ENCODE results near the gene PTF1A. TPM values are rescaled to one million over a fixed set of nuclear protein-coding genes. Genes with fewer than 3 reads are reported as not detected.

PTF1A gene
- total RNA-seq, 2 experiments from 2014 or later, result not detected

DNA sequence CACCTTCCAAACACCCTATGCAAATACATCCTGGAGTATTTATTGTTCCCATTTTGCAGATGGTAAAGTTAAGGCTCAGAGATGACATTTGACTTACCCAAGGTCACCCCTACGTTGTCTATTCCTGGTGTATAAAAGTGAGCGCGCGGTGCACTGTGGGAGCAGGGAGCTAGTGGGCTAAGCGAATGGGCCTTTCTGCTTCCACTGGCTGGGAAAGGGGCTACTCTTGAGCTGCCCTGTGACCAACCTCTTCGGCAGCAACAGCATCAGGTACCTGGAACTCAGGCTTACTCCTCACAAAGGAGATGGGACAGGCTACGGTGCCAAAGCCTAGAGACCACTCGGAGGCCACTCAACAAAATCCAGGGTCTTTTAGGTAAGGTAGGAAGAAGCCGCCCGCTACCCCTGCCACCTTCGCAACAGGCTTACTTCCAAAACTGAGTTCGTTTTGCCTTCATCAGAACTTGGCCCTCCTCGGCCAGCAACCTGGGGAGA is 2.4 kb downstream of the PTF1A start:
- Mint-ChIP-seq H3K27ac (no peak overlapping the region), H3K4me1 (peaks cover 4% of the 10 kb centered on the region), H3K9me3 (no peaks in the 10 kb centered on the region), H3K36me3 (peaks cover 3% of the 10 kb centered on the region), H3K27me3 (peaks cover 75% of the 10 kb centered on the region), H3K4me3 (no peak overlapping the region)
- no peak for DNase-seq
- ATAC-seq (ENCODE audit: low read depth), result no peak
- POLR2A ChIA-PET, result no interaction called here

DNA sequence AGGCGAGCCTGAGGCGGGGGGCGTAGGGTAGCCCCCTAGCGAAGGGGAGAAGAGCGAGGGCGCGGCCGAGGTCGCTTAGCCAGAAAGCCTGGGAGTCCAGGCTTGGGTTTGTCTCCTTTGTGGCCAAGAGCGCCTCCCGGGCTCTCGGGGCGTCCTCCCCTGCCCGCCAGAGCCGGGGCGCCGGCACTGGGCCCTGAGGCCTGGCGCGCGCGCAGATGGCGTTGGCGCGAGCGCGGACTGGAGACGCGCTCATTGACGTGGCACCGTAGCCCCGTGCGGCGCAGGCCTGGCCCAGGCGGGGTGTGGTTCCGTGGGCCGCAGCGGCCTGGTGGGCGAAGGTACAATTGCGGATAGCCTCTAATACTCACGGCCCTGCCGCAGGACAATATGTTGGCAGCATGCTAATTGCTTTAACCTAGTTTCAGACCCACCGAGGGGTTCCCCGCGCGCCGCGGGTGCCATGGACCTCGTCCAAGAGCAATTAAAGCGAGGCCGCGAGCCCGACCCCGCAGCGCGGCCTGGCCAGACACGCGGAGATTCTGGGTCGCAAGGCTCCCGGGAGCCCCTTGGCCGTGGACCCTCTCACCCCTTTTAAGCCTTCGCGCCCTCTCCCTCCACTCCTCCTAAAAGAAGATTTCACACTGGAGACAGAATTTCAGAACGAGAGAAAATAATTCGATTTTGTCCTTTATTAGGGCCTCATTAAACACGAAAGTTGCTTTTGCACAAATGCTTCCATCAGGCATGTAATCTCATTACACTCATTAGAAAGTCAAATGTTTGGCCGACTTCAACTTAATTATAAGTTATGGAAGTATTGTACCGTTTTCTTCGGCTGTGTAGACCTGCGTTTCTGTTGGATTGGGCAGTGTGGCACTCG is 3.1 kb downstream of the PTF1A start:
- Mint-ChIP-seq H3K4me3 (no peak overlapping the region), H3K4me1 (peaks cover 6% of the 10 kb centered on the region), H3K27me3 (peaks cover 75% of the 10 kb centered on the region), H3K9me3 (no peaks in the 10 kb centered on the region), H3K36me3 (peaks cover 3% of the 10 kb centered on the region), H3K27ac (no peak overlapping the region)
- ATAC-seq (ENCODE audit: low read depth), result no peak
- POLR2A ChIA-PET, result no interaction called here
- DNase-seq, result no peak

DNA sequence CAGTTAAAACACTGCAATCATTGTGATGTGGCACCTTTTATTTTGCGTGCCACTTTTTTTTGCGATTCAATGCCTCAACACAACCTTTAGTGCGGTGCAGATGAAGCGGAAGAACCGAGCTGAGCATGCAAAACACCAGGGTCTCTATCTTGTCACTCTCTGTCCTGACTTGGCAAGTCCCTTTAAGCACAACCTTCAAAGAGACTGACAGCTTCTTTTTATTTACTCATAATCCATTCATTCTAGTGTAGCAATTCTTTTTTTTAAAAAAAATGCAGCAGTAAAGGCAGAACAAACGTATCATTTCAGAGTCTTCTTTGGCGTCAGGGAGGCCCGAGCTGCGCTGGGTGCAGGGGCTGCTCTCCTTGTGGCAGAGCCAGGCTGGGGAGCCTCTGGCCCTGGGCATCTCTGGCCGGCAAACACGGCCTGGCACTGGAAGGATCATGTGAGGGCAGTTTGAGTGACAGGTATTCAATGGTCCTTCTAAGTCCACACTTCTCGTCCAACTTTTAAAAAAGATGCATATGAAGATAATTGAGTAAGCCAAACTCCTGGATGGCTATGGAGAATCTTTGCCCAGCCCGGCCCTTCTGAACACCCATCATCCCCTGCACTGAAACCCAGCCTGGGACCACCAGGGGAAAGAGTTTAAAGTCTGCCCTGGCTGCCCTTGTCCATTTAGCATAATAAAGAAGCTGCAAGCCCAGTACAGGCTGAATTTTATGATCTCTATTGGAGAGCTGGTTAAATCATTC is 3.9 kb downstream of the PTF1A start:
- Mint-ChIP-seq H3K9me3 (no peaks in the 10 kb centered on the region), H3K27ac (no peak overlapping the region), H3K36me3 (peaks cover 2% of the 10 kb centered on the region), H3K4me3 (no peak overlapping the region), H3K27me3 (peaks cover 75% of the 10 kb centered on the region), H3K4me1 (peaks cover 6% of the 10 kb centered on the region)
- ATAC-seq (ENCODE audit: low read depth) (no peak), DNase-seq (no peak)
- POLR2A ChIA-PET, result no interaction called here

- POLR2A ChIA-PET, result no interaction called here
- H3K27ac Mint-ChIP-seq, result no peak overlapping the region
- no peaks in the 10 kb centered on the region for H3K9me3 Mint-ChIP-seq
- H3K36me3 Mint-ChIP-seq, result peaks cover 2% of the 10 kb centered on the region
- no peak overlapping the region for H3K4me3 Mint-ChIP-seq
- DNase-seq (no peak), ATAC-seq (ENCODE audit: low read depth) (no peak)
- H3K27me3 Mint-ChIP-seq, result peaks cover 80% of the 10 kb centered on the region
- H3K4me1 Mint-ChIP-seq, result peaks cover 6% of the 10 kb centered on the region
Observed at GRCh38 chr10:23196915-23197314, 4.8 kb downstream of the PTF1A start.

DNA sequence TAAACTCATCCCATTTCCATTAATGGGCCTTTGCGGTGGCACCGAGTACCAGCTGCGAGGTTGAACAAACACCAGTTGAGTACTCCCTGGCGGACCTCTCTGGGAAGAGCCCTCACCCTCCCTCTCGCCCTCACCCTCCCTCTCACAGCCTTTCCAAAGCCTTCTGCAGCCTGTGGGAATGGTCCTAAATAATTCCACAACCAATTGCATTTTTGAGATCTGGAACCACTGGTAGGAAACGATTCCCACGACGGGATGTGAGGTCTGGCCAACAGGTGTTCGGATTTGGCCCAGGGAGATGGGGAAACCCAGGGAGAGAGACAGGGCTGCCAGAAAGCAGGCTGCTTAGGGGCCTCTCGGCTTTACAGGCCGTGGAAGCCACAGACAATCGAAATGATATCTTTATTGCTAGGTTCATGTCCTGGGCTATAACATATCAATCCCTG is 5.3 kb downstream of the PTF1A start:
- peaks cover 84% of the 10 kb centered on the region for H3K27me3 Mint-ChIP-seq
- no peaks in the 10 kb centered on the region for H3K9me3 Mint-ChIP-seq
- no peak overlapping the region for H3K4me3 Mint-ChIP-seq
- no peak overlapping the region for H3K27ac Mint-ChIP-seq
- peaks cover 6% of the 10 kb centered on the region for H3K4me1 Mint-ChIP-seq
- peaks cover 2% of the 10 kb centered on the region for H3K36me3 Mint-ChIP-seq
- DNase-seq (no peak), ATAC-seq (ENCODE audit: low read depth) (no peak)
- POLR2A ChIA-PET, result no interaction called here

DNA sequence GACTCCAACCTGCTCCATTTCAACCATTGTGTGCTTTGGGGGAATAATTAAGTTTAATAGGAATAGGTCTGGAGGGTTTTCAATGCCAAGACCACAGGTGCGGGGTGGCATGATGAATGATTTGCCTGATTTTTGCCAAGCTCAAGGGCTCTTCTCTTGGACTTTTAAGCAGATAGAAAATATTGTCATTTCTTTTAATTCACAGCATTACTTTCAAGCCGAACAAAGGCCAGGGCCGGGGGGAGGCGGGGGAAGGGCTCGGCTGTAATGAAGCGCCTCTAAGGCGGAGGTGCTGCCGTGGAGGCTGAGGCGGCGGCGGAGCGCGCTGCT is 6.5 kb downstream of the PTF1A start:
- POLR2A ChIA-PET, result no interaction called here
- Mint-ChIP-seq H3K27ac (no peak overlapping the region), H3K27me3 (peaks cover 89% of the 10 kb centered on the region)

DNA sequence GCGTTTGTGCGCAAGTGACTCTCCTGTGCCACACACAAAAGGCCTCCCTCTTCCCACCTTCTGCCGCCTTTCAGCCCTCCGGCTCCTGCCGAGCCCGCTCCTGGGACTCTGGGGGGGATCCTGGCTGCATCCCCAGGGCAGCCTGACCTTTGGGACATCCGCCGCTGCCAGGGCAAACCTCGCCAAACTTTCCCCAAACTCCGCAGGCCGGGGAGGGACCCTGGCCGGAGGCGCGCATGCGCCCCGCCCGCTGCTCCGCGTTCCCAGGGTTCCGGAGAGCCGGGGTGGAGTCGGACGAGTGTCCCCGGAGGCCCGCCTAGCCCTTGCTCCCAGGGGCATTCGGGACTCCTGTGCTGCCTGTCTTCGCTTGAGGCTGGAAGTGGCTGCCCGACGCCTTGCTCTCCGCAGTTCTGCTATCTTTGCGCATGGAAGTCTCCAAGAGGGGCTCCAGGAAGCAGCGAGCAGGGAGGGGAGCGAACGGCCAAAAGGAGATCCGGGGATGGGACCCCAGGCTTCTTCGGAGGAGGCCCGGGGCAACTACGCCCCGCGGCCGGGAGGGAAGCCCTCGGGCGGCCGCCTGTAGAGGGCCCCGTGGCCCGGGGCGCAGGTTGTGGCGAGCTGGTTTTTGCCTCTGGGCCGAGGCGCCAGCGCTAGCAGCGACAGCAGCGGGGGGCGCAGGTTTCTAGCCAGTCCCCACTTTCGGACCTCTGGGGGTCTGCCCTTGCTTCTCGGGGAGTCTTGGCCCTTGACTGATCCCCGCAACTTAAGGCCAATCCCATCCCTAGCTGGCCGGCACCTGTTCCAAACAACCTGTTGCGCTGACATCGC is 7.0 kb downstream of the PTF1A start:
- Mint-ChIP-seq H3K4me1 (peaks cover 6% of the 10 kb centered on the region), H3K9me3 (no peaks in the 10 kb centered on the region), H3K36me3 (no peaks in the 10 kb centered on the region), H3K27me3 (peaks cover 89% of the 10 kb centered on the region), H3K27ac (no peak overlapping the region), H3K4me3 (no peak overlapping the region)
- POLR2A ChIA-PET, result no interaction called here
- ATAC-seq (ENCODE audit: low read depth) (no peak), DNase-seq (no peak)

More for the DNA sequence above, 6.5 kb downstream of the PTF1A start:
- DNase-seq (no peak), ATAC-seq (ENCODE audit: low read depth) (no peak)
- Mint-ChIP-seq H3K36me3 (peaks cover 1% of the 10 kb centered on the region), H3K4me1 (peaks cover 6% of the 10 kb centered on the region), H3K9me3 (no peaks in the 10 kb centered on the region), H3K4me3 (no peak overlapping the region)

DNA sequence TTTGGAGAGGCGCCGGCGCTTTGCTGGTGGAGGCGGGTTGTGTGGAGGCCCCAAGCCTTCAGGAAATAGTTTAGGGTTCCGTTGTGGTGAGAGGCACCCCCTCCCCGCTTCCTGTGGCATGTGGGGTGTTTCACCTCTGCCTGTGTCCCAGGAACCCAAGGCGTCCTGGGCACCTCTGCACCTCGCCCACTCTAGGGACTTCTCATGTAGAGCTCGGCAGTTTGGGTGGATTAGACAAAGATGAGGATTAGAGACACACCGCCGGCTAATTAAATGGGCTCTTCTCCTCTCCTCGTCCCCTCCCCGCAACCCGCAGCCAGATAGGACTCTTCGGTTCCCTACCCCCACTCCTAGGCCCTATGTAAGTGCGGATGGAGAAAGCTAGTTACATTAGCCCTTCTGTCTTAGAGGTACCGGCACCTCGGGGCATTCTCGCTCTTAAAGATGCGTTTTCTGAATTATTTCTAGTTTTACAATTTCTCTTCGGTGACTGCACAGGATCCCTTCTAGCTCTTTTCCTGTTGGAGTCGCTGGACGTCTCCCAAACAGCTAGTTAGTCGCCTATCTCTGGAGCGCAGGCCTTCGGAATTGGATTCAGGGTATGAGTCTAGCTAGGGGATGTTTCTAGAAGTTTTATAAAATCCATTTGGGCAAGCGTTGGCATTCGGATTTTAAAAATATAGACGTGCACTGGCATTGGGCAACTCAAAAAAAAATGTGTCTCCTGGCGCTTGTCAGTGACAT is 7.8 kb downstream of the PTF1A start:
- Mint-ChIP-seq H3K27ac (no peak overlapping the region), H3K4me1 (peaks cover 6% of the 10 kb centered on the region)

DNA sequence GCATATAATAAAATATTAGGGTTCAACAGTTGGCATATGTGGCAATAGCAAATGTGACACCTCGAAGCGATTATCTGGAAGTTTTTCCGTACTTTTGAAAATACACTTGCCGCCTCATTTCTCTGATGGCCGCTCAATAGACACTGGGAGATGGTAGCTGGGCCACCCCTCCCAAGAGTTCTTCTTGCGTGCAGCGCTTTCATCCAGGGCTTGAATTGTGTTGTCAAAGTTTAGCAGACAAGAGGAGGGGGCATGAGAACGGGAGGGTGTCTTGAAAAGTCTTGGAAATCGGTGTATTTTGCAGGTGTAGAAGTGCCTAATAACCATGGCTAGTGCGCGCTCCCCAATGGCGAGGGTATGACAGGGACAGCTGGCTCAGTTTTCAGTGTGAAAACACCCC is 8.5 kb downstream of the PTF1A start:
- Mint-ChIP-seq H3K9me3 (no peaks in the 10 kb centered on the region), H3K27ac (no peak overlapping the region), H3K36me3 (no peaks in the 10 kb centered on the region), H3K4me1 (peaks cover 4% of the 10 kb centered on the region), H3K27me3 (peaks cover 91% of the 10 kb centered on the region), H3K4me3 (no peak overlapping the region)
- DNase-seq (no peak), ATAC-seq (ENCODE audit: low read depth) (no peak)
- POLR2A ChIA-PET, result no interaction called here

More for the DNA sequence above, 7.8 kb downstream of the PTF1A start:
- ATAC-seq (ENCODE audit: low read depth), result no peak
- no peak for DNase-seq
- POLR2A ChIA-PET, result no interaction called here
- H3K36me3 Mint-ChIP-seq, result no peaks in the 10 kb centered on the region
- H3K9me3 Mint-ChIP-seq, result no peaks in the 10 kb centered on the region
- peaks cover 91% of the 10 kb centered on the region for H3K27me3 Mint-ChIP-seq
- no peak overlapping the region for H3K4me3 Mint-ChIP-seq

- Mint-ChIP-seq H3K4me3 (no peak overlapping the region), H3K27ac (no peak overlapping the region), H3K4me1 (peaks cover 4% of the 10 kb centered on the region), H3K36me3 (no peaks in the 10 kb centered on the region), H3K9me3 (no peaks in the 10 kb centered on the region), H3K27me3 (peaks cover 88% of the 10 kb centered on the region)
- DNase-seq, result no peak
- POLR2A ChIA-PET, result no interaction called here
- ATAC-seq (ENCODE audit: low read depth), result no peak
Observed at GRCh38 chr10:23200997-23201652, 9.0 kb downstream of the PTF1A start.

DNA sequence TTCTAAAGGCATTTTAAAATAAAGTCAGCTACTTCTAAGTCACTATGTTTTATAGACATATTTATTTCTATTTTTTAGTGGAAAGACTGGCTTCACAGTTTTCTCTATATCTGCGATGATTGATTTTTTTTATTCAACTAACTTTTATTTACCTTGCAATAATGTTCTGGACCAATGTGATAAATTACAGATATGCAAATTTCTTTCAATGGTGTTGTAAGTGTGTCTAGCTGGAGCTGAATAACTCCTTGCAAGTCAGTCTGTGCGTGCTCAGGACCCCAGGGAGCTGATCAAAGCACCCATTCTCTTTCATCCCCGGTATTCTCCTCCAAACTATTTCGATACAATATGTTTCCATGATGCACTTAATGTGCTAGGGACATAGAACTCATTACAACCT is 9.7 kb downstream of the PTF1A start:
- Mint-ChIP-seq H3K4me3 (no peak overlapping the region), H3K9me3 (no peaks in the 10 kb centered on the region), H3K4me1 (peaks cover 4% of the 10 kb centered on the region), H3K27ac (no peak overlapping the region), H3K27me3 (peaks cover 81% of the 10 kb centered on the region), H3K36me3 (no peaks in the 10 kb centered on the region)
- ATAC-seq (ENCODE audit: low read depth) (no peak), DNase-seq (no peak)
- POLR2A ChIA-PET, result no interaction called here

GRCh38 chr10:23202779-23203178 is 10.7 kb downstream of the PTF1A start:
- Mint-ChIP-seq H3K9me3 (no peaks in the 10 kb centered on the region), H3K36me3 (no peaks in the 10 kb centered on the region), H3K27me3 (peaks cover 73% of the 10 kb centered on the region), H3K27ac (no peak overlapping the region), H3K4me3 (no peak overlapping the region), H3K4me1 (peaks cover 4% of the 10 kb centered on the region)
- no peak for DNase-seq
- POLR2A ChIA-PET, result no interaction called here
- no peak for ATAC-seq (ENCODE audit: low read depth)

Data from activated naive CD8-positive, alpha-beta T cell treated with anti-CD3 and anti-CD28 coated beads, Interleukin-2, amount 10 ng/mL, durations not matched to agents 7 days and 5 days (primary cell).